ENCODE measurements around the gene MED20.
"Not testable (repeated sequence)": the region's sequence is repeated elsewhere in the genome, so short reads cannot be mapped to it uniquely, and the experiment has no call there.

The MED20 gene

GRCh38 chr6:41920921-41921711, at the start of gene MED20, which contains the start of gene BYSL:
TSS of gene MED20 (minus strand) at chr6:41921139. CDS start at chr6:41921018, 121 bp downstream.
TSS of gene BYSL (plus strand) at chr6:41921499. CDS start at chr6:41921563, 64 bp downstream.
- DNase-seq (ENCODE audit: low read depth in 2 of 2) = peak; percentile 87 to 90

- DNase-seq (ENCODE audit: low read depth in 2 of 2) = no peak
Measured at GRCh38 chr6:41970436-41970846, 49.5 kb upstream of the MED20 start.

- DNase-seq (ENCODE audit: low read depth in 2 of 2) = no peak
Measured at GRCh38 chr6:41967312-41968287, 46.7 kb upstream of the MED20 start.

- no peak for DNase-seq (ENCODE audit: low read depth in 2 of 2)
Measured at GRCh38 chr6:41966961-41967311, 46.0 kb upstream of the MED20 start.

- no peak for DNase-seq (ENCODE audit: low read depth in 2 of 2)
Measured at GRCh38 chr6:41966214-41966920, 45.4 kb upstream of the MED20 start.

- no peak for DNase-seq (ENCODE audit: low read depth in 2 of 2)
Measured at GRCh38 chr6:41965429-41966213, 44.7 kb upstream of the MED20 start.

- DNase-seq (ENCODE audit: low read depth in 2 of 2) = no peak
Measured at GRCh38 chr6:41964201-41964887, 43.4 kb upstream of the MED20 start.

GRCh38 chr6:41963371-41963770, 42.4 kb upstream of the MED20 start:
- no peak for DNase-seq (ENCODE audit: low read depth in 2 of 2)

GRCh38 chr6:41960028-41960427, 39.1 kb upstream of the MED20 start:
- no peak for DNase-seq (ENCODE audit: low read depth in 2 of 2)

GRCh38 chr6:41958022-41958856, 37.3 kb upstream of the MED20 start:
- DNase-seq (ENCODE audit: low read depth in 2 of 2) = no peak

GRCh38 chr6:41957117-41957516, 36.2 kb upstream of the MED20 start:
- DNase-seq (ENCODE audit: low read depth in 2 of 2) = no peak

GRCh38 chr6:41955412-41955811, 34.5 kb upstream of the MED20 start:
- DNase-seq (ENCODE audit: low read depth in 2 of 2) = no peak

GRCh38 chr6:41954668-41955067, 33.7 kb upstream of the MED20 start:
- DNase-seq (ENCODE audit: low read depth in 2 of 2) = no peak

GRCh38 chr6:41947581-41948220, 26.8 kb upstream of the MED20 start:
- no peak for DNase-seq (ENCODE audit: low read depth in 2 of 2)

- DNase-seq (ENCODE audit: low read depth in 2 of 2) = no peak
Measured at GRCh38 chr6:41943456-41943855, 22.5 kb upstream of the MED20 start.

- DNase-seq (ENCODE audit: low read depth in 2 of 2) = not testable (repeated sequence)
Measured at GRCh38 chr6:41942882-41943281, 21.9 kb upstream of the MED20 start.

- DNase-seq (ENCODE audit: low read depth in 2 of 2) = no peak
Measured at GRCh38 chr6:41942067-41942851, 21.3 kb upstream of the MED20 start.
